ENCODE measurements around the gene CD48. TPM values are rescaled to one million over a fixed set of nuclear protein-coding genes. Genes with fewer than 3 reads are reported as not detected.
"Not testable (repeated sequence)": the region's sequence is repeated elsewhere in the genome, so short reads cannot be mapped to it uniquely, and the experiment has no call there.

CD48 gene
- total and polyA plus RNA-seq, 5 experiments from 2014 or later: 186 to 276 (median 213) TPM

DNA sequence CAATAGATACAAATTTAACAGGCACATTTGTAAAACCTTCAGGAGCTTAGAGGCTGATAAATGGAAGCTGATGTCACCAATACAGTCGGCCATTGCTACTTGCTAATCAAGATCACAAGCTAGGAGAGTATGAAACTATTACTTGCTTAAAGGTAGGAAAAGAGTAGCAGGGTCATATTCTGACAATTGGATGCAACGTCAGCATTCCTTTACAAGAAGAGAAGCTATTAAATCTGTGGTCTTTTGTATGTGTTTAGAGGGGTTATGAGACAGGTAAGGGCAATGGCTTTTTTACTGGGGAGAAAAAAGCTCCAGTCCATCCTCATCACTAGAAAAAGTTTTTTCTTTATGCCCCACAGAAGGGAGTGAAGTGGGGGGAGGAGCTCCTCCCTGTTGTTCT is 11.7 kb upstream of the CD48 start:
- ATAC-seq (no peak), DNase-seq (no peak)
- no peaks in the 10 kb centered on the region for H3K36me3 Mint-ChIP-seq
- H3K4me3 Mint-ChIP-seq: no peak overlapping the region
- H3K27me3 Mint-ChIP-seq: no peaks in the 10 kb centered on the region
- POLR2A ChIA-PET: interaction anchor here (0.8 to 1.7 kb wide), 5 partner anchors 11 to 114 kb away, joined by 3 to 9 read pairs (median 4); partner anchors contain the start of gene LY9
- peak overlapping the region in 2 of 10 donors; percentile 52 to 74 for H3K27ac Mint-ChIP-seq
- H3K4me1 Mint-ChIP-seq: peaks cover 20 to 39% (median 36%) of the 10 kb centered on the region in 4 donors
- H3K9me3 Mint-ChIP-seq: no peaks in the 10 kb centered on the region

- Mint-ChIP-seq H3K9me3 (no peaks in the 10 kb centered on the region), H3K27me3 (no peaks in the 10 kb centered on the region), H3K4me1 (peaks cover 21 to 41% (median 38%) of the 10 kb centered on the region in 4 donors), H3K27ac (peak overlapping the region in 8 of 10 donors; percentile 33 to 89 (median 72)), H3K4me3 (peak overlapping the region in 7 of 10 donors; percentile 30 to 67 (median 52)), H3K36me3 (no peaks in the 10 kb centered on the region)
- ATAC-seq (peak; percentile 55 to 57), DNase-seq (no peak)
- POLR2A ChIA-PET: interaction anchor here (0.8 to 1.7 kb wide), 5 partner anchors 10 to 115 kb away, joined by 3 to 9 read pairs (median 4); partner anchors contain the start of gene LY9
Observed at GRCh38 chr1:160722726-160723125, 11.1 kb upstream of the CD48 start.

DNA sequence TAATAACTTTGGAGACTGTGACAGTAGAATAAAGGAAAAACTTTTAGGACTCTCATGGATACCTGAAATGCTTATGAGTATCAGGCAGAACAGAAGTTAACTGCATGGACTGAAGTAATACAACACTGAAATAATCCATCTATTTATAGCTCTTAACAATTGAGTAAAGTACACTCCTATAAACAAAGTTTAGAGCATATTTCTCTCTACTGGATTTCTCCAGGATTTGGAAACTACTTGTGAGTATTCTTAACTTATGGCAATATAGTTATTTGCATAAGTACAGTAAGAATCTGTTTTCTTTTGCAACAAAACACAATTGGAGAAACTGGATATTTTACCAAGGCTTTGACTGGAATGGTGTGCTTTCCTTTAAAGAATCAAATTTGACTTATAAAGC is 9.9 kb upstream of the CD48 start:
- H3K27me3 Mint-ChIP-seq: no peaks in the 10 kb centered on the region
- POLR2A ChIA-PET: interaction anchor here (0.6 kb wide), 1 partner anchor 316 kb away, joined by 3 read pairs; no protein-coding TSS in a partner anchor
- no peak for ATAC-seq

DNA sequence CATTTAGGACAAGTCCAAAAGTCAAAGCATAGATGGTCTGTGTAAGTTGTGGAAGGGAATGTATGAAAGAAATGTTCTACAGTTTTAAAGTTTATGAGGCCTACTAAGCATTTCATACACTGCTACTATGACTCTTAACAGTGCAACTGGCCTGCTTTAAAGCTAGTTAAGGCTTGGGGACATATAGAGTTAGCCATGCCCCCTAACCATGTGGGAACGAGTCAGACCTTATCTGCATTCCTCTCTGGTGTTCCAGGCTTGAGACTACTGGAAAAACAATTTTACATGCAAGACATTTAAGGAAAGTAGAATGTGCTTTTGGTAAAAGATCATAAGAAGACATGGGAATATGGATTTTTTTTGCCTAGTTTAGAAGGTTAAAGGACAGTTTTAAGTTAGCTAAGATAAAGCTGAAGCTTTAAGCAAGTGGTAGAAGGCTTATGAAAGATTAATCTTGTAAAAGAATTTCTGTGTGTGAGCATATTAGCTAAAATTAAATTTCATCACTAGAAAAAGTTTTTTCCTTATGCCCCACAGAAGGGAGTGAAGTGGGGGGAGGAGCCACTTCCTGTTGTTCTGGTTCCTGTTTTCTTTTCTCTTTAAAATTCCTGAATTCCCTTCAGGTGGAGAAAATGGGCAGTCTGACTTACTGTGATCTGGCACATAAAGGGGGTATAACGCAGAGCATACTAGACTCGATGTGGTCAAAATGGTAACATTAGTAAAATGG is 8.9 kb upstream of the CD48 start:
- no peak for DNase-seq
- ATAC-seq: no peak
- H3K9me3 Mint-ChIP-seq: no peaks in the 10 kb centered on the region
- peaks cover 27 to 63% (median 51%) of the 10 kb centered on the region in 4 donors for H3K4me1 Mint-ChIP-seq
- POLR2A ChIA-PET: interaction anchor here (0.7 to 1.2 kb wide), 2 partner anchors 9 to 13 kb away, joined by 3 to 4 read pairs; partner anchors contain the start of gene CD48
- peak overlapping the region in 3 of 10 donors; percentile 15 to 45 (median 34) for H3K27ac Mint-ChIP-seq
- H3K36me3 Mint-ChIP-seq: no peaks in the 10 kb centered on the region
- H3K4me3 Mint-ChIP-seq: no peak overlapping the region
- no peaks in the 10 kb centered on the region for H3K27me3 Mint-ChIP-seq

More for the DNA sequence above, 9.9 kb upstream of the CD48 start:
- no peak for DNase-seq
- Mint-ChIP-seq H3K4me1 (peaks cover 25 to 53% (median 48%) of the 10 kb centered on the region in 4 donors), H3K9me3 (no peaks in the 10 kb centered on the region), H3K36me3 (no peaks in the 10 kb centered on the region), H3K4me3 (no peak overlapping the region), H3K27ac (no peak overlapping the region)

DNA sequence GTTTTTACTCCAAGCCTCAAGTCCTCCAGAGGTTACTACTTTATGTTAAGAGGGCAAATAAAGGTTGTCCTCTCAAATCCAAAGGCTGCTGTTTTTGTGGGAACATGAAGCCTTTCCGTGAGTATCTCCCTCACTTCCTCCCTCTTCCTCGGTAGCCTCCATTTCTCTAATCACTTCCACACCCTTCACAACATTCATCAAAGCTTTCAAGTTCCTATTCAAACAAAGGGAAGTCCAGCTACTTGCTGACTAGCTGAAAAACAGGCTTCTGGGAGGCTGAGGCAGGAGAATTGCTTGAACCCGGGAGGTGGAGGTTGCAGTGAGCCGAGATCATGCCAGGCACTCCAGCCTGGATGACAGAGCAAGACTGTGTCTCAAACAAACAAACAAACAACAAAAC is 6.6 kb upstream of the CD48 start:
- DNase-seq (no peak), ATAC-seq (no peak)
- Mint-ChIP-seq H3K4me1 (peaks cover 30 to 73% (median 62%) of the 10 kb centered on the region in 4 donors), H3K27me3 (no peaks in the 10 kb centered on the region), H3K36me3 (no peaks in the 10 kb centered on the region), H3K9me3 (no peaks in the 10 kb centered on the region), H3K27ac (peak overlapping the region in 2 of 10 donors; percentile 43 to 69), H3K4me3 (no peak overlapping the region)
- POLR2A ChIA-PET: interaction anchor here (1.4 kb wide), 1 partner anchor 36 kb away, joined by 4 read pairs; no protein-coding TSS in a partner anchor

GRCh38 chr1:160717306-160717705 is 5.7 kb upstream of the CD48 start:
- no peaks in the 10 kb centered on the region for H3K9me3 Mint-ChIP-seq
- H3K36me3 Mint-ChIP-seq: no peaks in the 10 kb centered on the region
- POLR2A ChIA-PET: interaction anchor here (1.4 kb wide), 1 partner anchor 35 kb away, joined by 4 read pairs; no protein-coding TSS in a partner anchor
- peaks cover 26 to 73% (median 62%) of the 10 kb centered on the region in 4 donors for H3K4me1 Mint-ChIP-seq
- ATAC-seq (no peak), DNase-seq (no peak)
- peak overlapping the region in 2 of 10 donors; percentile 2 to 38 for H3K27ac Mint-ChIP-seq
- no peak overlapping the region for H3K4me3 Mint-ChIP-seq
- H3K27me3 Mint-ChIP-seq: no peaks in the 10 kb centered on the region

DNA sequence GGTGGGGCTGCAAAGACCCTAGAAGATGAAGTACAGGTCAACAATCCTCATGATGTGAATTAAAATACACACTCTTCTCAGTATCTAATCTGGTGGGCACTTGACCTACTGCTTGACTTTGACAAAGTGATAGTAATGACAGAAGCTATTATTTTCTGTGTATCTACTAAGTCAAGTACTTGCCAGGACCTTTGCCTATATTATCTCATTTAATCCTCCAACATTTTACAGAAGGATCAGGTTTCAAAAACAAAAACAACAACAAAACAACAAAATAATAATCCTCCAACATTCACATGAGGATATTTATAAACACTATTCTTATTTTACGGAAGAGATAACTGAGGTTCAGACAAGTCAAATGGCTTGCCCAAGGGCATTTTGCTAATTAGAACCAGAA is 4.4 kb upstream of the CD48 start:
- POLR2A ChIA-PET: interaction anchor here (1.4 to 6.3 kb wide), 2 partner anchors 9 to 32 kb away, joined by 6 to 52 read pairs; no protein-coding TSS in a partner anchor
- H3K27ac Mint-ChIP-seq: peak overlapping the region in 5 of 10 donors; percentile 13 to 91 (median 65)
- no peaks in the 10 kb centered on the region for H3K9me3 Mint-ChIP-seq
- DNase-seq: no peak
- peak overlapping the region in 1 of 10 donors; percentile 6 for H3K4me3 Mint-ChIP-seq
- no peaks in the 10 kb centered on the region for H3K36me3 Mint-ChIP-seq
- no peaks in the 10 kb centered on the region for H3K27me3 Mint-ChIP-seq
- peaks cover 24 to 73% (median 64%) of the 10 kb centered on the region in 4 donors for H3K4me1 Mint-ChIP-seq
- ATAC-seq: no peak

- Mint-ChIP-seq H3K27ac (peak overlapping the region in 7 of 10 donors; percentile 61 to 94 (median 89)), H3K4me1 (peaks cover 16 to 59% (median 50%) of the 10 kb centered on the region in 4 donors), H3K4me3 (peak overlapping the region in 6 of 10 donors; percentile 39 to 78 (median 61))
- ATAC-seq (peak; percentile 63 to 66), DNase-seq (peak in 9 of 10 donors; percentile 11 to 80 (median 42))
- H3K9me3 Mint-ChIP-seq, H3K36me3 Mint-ChIP-seq, H3K27me3 Mint-ChIP-seq: not testable (repeated sequence)
- POLR2A ChIA-PET: interaction anchor here (0.6 to 6.3 kb wide), 5 partner anchors 11 to 211 kb away, joined by 3 to 52 read pairs (median 5); partner anchors contain the start of gene SLAMF6
Observed at GRCh38 chr1:160714034-160714648, 2.5 kb upstream of the CD48 start.

- H3K36me3 Mint-ChIP-seq: no peaks in the 10 kb centered on the region
- no peak overlapping the region for H3K4me3 Mint-ChIP-seq
- H3K27me3 Mint-ChIP-seq: no peaks in the 10 kb centered on the region
- H3K4me1 Mint-ChIP-seq: peaks cover 14 to 56% (median 49%) of the 10 kb centered on the region in 4 donors
- POLR2A ChIA-PET: interaction anchor here (0.6 to 6.3 kb wide), 8 partner anchors 10 to 190 kb away, joined by 3 to 52 read pairs (median 4); partner anchors contain the start of genes LY9 and SLAMF6
- no peak for ATAC-seq
- DNase-seq: no peak
- H3K27ac Mint-ChIP-seq: peak overlapping the region in 2 of 10 donors; percentile 87 to 95
- no peaks in the 10 kb centered on the region for H3K9me3 Mint-ChIP-seq
Observed at GRCh38 chr1:160713161-160713560, 1.5 kb upstream of the CD48 start.

DNA sequence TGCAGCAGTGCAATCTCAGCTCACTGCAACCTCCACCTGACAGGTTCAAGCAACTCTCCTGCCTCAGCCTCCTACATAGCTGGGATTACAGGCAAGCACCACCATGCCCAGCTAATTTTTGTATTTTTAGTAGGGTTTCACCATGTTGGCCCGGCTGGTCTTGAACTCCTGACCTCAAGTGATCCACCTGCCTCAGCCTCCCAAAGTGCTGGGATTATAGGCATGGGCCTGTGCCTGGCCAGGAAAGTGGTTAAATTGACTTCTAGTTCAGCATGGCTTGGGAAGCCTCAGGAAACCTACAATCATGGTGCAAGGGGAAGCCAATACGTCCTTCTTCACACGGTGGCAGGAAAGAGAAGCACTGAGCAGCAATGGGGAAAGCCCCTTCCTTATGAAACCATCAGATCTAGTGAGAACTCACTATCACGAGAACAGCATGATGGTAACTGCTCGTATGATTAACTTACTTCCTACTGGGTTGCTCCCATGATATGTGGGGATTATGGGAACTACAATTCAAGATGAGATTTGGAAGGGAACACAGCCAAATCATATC is 981 bp upstream of the CD48 start:
- not testable (repeated sequence) for H3K9me3 Mint-ChIP-seq, H3K36me3 Mint-ChIP-seq, H3K4me3 Mint-ChIP-seq, H3K27me3 Mint-ChIP-seq
- peak in 9 of 10 donors; percentile 29 to 71 (median 50) for DNase-seq
- Mint-ChIP-seq H3K4me1 (peaks cover 12 to 54% (median 46%) of the 10 kb centered on the region in 4 donors), H3K27ac (peak overlapping the region in 2 of 10 donors; percentile 87 to 95)
- peak; percentile 29 to 50 for ATAC-seq
- POLR2A ChIA-PET: interaction anchor here (0.8 to 6.3 kb wide), 14 partner anchors 8 to 241 kb away, joined by 3 to 52 read pairs (median 4); partner anchors contain the start of genes LY9 and SLAMF6

GRCh38 chr1:160711276-160711601 is 383 bp downstream of the CD48 start:
- ATAC-seq (no peak), DNase-seq (no peak)
- Mint-ChIP-seq H3K4me3 (no peak overlapping the region), H3K27ac (peak overlapping the region in 2 of 10 donors; percentile 87 to 95), H3K27me3 (no peaks in the 10 kb centered on the region), H3K36me3 (peaks cover 0 to 5% (median 2%) of the 10 kb centered on the region in 3 donors), H3K4me1 (peaks cover 9 to 45% (median 35%) of the 10 kb centered on the region in 4 donors), H3K9me3 (no peaks in the 10 kb centered on the region)
- POLR2A ChIA-PET: interaction anchor here (0.6 to 6.3 kb wide), 14 partner anchors 11 to 631 kb away, joined by 3 to 52 read pairs (median 4); partner anchors contain the start of gene LY9
